Colonic mucosa (tissue), 4 donors: Measurements from ENCODE around the gene C9orf153. TPM values are rescaled to one million over a fixed set of nuclear protein-coding genes. Genes with fewer than 3 reads are reported as not detected.

Source experiments
- DNase-seq: peaks from one replicate; pipeline ENCODE4 v3.0.0-alpha.2; 2020
- H3K27ac ChIP-seq: fragments of 200-600 bp; one replicate; pipeline ENCODE4 v1.8.0; 2021
- H3K27me3 ChIP-seq: fragments of 200-600 bp; one replicate; pipeline ENCODE4 v1.8.0; 2021
- H3K36me3 ChIP-seq: fragments of 200-600 bp; one replicate; pipeline ENCODE4 v1.8.0; 2021
- H3K4me1 ChIP-seq: fragments of 200-600 bp; one replicate; pipeline ENCODE4 v1.8.0; 2021; ENCODE audit warnings: mild to moderate bottlenecking
- H3K4me3 ChIP-seq: fragments of 200-600 bp; one replicate; pipeline ENCODE4 v1.8.0; 2021
- H3K9ac ChIP-seq, 2 donors: one replicate each; pipeline ENCODE4 v1.7.0; 2013; ENCODE audit warnings: control low read depth in 2 of 2, low read depth in 2 of 2, low read length in 2 of 2
- H3K9me3 ChIP-seq: fragments of 200-600 bp; one replicate; pipeline ENCODE4 v1.8.0; 2021
- intact Hi-C: fragments of 100-400 bp; cut with DNase I; formaldehyde crosslinking; loops from one replicate; pipeline ENCODE4 v1.14.1; 2022
- total RNA-seq, 2 donors: library from RNA; stranded (reverse); fragmentation: NEBNext Ultra II Directional in 1 of 2; extraction: Animal tissue kit (Norgen Biotek cat#: 25700) in 1 of 2; gene quantifications; one replicate each; pipeline ENCODE4 v1.2.1, GENCODE V29; 2021
- TF ChIP-seq, protein P1 (sequence below): fragments of 200-600 bp; IDR thresholded peaks from one replicate; pipeline ENCODE4 v1.8.0; 2022; ENCODE audit warnings: antibody characterized with exemption, mild to moderate bottlenecking
- donor health status: healthy.
- donor health status: DM: no; HTN: no; CAD: no.
- donor health status: DM: no; HTN: no; CAD: no.

Gene C9orf153
- total RNA-seq, 2 donors from 2014 or later: not detected

DNA sequence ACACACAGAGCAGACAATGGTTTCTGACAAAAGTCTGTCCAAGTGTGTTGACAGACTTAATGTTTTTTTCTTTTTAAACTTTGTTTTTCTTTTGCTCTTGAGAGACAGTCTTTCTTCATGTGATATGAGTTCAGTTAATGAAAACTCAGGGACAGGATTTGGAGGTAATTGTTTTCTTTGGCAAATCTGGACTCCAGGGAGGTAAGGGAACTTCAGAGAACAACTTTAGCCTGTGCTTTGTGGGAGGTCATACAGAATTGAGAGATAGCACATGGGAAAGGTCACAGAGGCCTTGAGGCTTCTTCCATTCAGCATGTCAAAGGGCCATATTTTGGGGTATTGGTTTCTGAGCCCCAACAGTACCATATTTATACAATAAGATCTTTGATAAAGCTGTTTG, 9.3 kb downstream of the C9orf153 start:
- no peak overlapping the region for H3K4me3 ChIP-seq
- no peak for DNase-seq
- H3K4me1 ChIP-seq: no peaks in the 10 kb centered on the region
- intact Hi-C loops: no loop called here
- no peaks in the 10 kb centered on the region for H3K9me3 ChIP-seq
- no peak overlapping the region for H3K27ac ChIP-seq
- no peaks in the 10 kb centered on the region for H3K36me3 ChIP-seq
- no peaks in the 10 kb centered on the region for H3K27me3 ChIP-seq
- TF ChIP-seq, protein P1, sequence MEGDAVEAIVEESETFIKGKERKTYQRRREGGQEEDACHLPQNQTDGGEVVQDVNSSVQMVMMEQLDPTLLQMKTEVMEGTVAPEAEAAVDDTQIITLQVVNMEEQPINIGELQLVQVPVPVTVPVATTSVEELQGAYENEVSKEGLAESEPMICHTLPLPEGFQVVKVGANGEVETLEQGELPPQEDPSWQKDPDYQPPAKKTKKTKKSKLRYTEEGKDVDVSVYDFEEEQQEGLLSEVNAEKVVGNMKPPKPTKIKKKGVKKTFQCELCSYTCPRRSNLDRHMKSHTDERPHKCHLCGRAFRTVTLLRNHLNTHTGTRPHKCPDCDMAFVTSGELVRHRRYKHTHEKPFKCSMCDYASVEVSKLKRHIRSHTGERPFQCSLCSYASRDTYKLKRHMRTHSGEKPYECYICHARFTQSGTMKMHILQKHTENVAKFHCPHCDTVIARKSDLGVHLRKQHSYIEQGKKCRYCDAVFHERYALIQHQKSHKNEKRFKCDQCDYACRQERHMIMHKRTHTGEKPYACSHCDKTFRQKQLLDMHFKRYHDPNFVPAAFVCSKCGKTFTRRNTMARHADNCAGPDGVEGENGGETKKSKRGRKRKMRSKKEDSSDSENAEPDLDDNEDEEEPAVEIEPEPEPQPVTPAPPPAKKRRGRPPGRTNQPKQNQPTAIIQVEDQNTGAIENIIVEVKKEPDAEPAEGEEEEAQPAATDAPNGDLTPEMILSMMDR: no peak
- H3K9ac ChIP-seq: no peak overlapping the region

DNA sequence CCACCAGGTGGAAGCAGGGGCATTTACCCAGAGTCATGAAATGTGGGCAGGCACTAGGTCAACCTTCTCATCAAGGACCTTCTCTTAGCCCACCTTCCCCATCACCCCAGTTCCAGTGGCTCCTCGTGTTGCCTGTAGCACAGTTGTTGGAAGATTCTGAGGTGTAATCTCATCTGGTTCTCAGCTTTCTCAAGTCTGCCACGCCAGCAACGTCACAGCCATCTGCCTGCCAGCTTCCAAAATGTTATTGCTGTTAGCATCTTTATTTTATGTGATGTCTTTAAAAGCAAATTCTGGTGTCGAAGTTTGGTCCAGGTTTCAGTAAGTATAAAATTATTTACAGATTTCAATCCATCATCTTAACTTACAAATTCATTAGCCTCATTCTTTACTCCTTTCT, 10.7 kb downstream of the C9orf153 start:
- Histone ChIP-seq H3K4me3 (no peak overlapping the region), H3K27ac (no peak overlapping the region), H3K9me3 (no peaks in the 10 kb centered on the region), H3K36me3 (no peaks in the 10 kb centered on the region), H3K27me3 (no peaks in the 10 kb centered on the region), H3K9ac (no peak overlapping the region), H3K4me1 (no peaks in the 10 kb centered on the region)
- TF ChIP-seq, protein P1: no peak
- intact Hi-C loops: no loop called here
- no peak for DNase-seq

DNA sequence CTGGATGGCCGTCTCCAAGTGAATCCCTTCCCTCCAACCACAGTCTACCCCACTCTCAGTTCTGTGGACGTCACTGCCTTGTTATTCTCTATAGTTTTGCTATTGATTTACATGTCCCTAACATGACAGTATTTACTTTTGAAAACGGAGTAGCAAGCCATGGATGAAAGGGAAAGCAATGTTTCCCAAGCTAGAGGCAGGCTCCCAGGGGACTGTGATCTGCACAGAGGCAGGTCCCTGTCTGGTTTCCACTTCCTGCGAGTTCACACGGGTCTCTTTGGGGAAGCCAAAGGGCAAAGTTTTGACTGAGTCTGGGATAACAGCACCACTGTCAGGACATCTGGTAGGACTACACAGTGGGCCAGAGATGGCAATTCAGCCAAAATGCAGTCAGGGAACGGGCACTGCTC, 12.7 kb downstream of the C9orf153 start:
- no peak for DNase-seq
- Histone ChIP-seq H3K27ac (no peak overlapping the region), H3K27me3 (no peaks in the 10 kb centered on the region), H3K9me3 (no peaks in the 10 kb centered on the region), H3K36me3 (no peaks in the 10 kb centered on the region), H3K9ac (no peak overlapping the region), H3K4me1 (no peaks in the 10 kb centered on the region), H3K4me3 (no peak overlapping the region)
- intact Hi-C loops: no loop called here
- TF ChIP-seq, protein P1: no peak

DNA sequence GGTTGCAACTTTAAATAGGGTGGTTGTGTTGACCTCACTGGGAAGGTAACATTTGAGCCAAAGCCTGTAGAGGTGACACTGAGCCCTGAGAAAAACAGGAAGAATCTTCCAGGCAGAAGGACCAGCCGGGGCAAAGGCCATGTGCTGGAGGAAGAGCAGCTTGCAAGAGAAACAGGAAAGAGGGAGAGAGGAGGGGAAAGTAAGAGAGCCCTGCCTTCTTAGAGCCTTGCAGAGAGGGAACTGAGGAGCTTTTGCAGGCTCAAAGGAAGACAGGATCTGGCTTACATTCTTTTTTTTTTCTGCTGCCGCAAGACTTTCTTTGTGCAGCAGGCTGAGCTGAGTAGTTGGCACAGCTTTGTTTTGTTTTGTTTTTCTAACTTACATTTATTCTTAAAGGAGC, 17.4 kb downstream of the C9orf153 start:
- DNase-seq: peak; percentile 38
- intact Hi-C loops: no loop called here
- Histone ChIP-seq H3K27me3 (no peaks in the 10 kb centered on the region), H3K9me3 (no peaks in the 10 kb centered on the region), H3K4me1 (no peaks in the 10 kb centered on the region), H3K9ac (no peak overlapping the region), H3K36me3 (no peaks in the 10 kb centered on the region), H3K4me3 (no peak overlapping the region), H3K27ac (no peak overlapping the region)
- TF ChIP-seq, protein P1: no peak

DNA sequence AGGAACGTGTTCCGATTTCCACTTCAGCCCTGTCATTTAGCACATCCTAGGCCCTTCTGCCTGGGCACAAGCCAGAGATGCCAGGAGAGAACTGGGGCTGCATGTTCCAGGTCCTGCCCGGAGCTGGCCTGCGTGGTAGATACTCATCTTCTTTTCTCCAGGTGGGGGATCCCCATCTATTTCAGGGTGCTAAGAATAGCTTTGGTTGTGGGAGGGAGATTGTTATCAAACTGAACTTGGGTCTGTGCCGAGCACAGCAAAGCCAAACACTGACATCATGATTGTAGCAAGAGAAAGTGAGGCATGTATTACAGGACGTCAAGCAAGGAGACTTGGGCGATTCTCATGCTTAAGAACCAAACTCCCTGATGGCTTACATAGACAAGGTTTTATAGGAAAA, 18.2 kb downstream of the C9orf153 start:
- H3K9ac ChIP-seq: no peak overlapping the region
- no peaks in the 10 kb centered on the region for H3K4me1 ChIP-seq
- TF ChIP-seq, protein P1: no peak
- H3K4me3 ChIP-seq: no peak overlapping the region
- DNase-seq: no peak
- no peak overlapping the region for H3K27ac ChIP-seq
- intact Hi-C loops: no loop called here
- H3K36me3 ChIP-seq: no peaks in the 10 kb centered on the region
- H3K9me3 ChIP-seq: no peaks in the 10 kb centered on the region
- H3K27me3 ChIP-seq: no peaks in the 10 kb centered on the region
